Fibroblast of lung (primary cell): ENCODE data around the gene PRR27. TPM values are rescaled to one million over a fixed set of nuclear protein-coding genes. Genes with fewer than 3 reads are reported as not detected.

Source experiments
- DNase-seq, 2 donors: peaks; one replicate each; pipeline versions ENCODE4 v3.0.0 to v3.0.0-alpha.2; 2010; ENCODE audit warnings: low read depth in 2 of 2
- H2AFZ ChIP-seq: 2 replicates; pipeline ENCODE4 v1.5.1; 2012; ENCODE audit warnings: low read length, control low read depth, inconsistent platforms
- H3K27ac ChIP-seq: 2 replicates; pipeline ENCODE4 v1.5.1; 2011; ENCODE audit warnings: low read length, control low read depth; ENCODE audit not compliant: insufficient read depth
- H3K27me3 ChIP-seq: 2 replicates; pipeline ENCODE4 v1.5.1; 2011; ENCODE audit warnings: mild to moderate bottlenecking, low read length; ENCODE audit not compliant: control insufficient read depth, insufficient read depth
- H3K36me3 ChIP-seq: 2 replicates; pipeline ENCODE4 v1.5.1; 2011; ENCODE audit warnings: low read length; ENCODE audit not compliant: control insufficient read depth, insufficient read depth
- H3K4me1 ChIP-seq: 2 replicates; pipeline ENCODE4 v1.5.1; 2011; ENCODE audit warnings: low read length; ENCODE audit not compliant: control insufficient read depth, insufficient read depth; ENCODE audit errors: extremely low read depth
- H3K4me2 ChIP-seq: 2 replicates; pipeline ENCODE4 v1.5.1; 2011; ENCODE audit warnings: low read length, control low read depth; ENCODE audit not compliant: insufficient read depth; ENCODE audit errors: extremely low read depth
- H3K4me3 ChIP-seq, 4 experiments: fragments of 200-600 bp in 1 of 4; sonication (generic) in 1 of 4; replicated peaks in 1 of 4; 2 replicates each; pipeline ENCODE4 v1.5.1; 2011 to 2016; ENCODE audit warnings: low read length in 4 of 4, low read depth in 3 of 4, mild to moderate bottlenecking in 3 of 4, control low read depth in 2 of 4, inconsistent platforms in 1 of 4, mixed read lengths in 1 of 4; ENCODE audit not compliant: insufficient read depth in 1 of 4; ENCODE audit errors: control extremely low read depth in 1 of 4
- H3K79me2 ChIP-seq: 2 replicates; pipeline ENCODE4 v1.5.1; 2012; ENCODE audit warnings: mild to moderate bottlenecking, low read length, inconsistent platforms; ENCODE audit not compliant: control insufficient read depth, insufficient read depth
- H3K9ac ChIP-seq: 2 replicates; pipeline ENCODE4 v1.5.1; 2011; ENCODE audit warnings: mild to moderate bottlenecking, low read length, control low read depth; ENCODE audit not compliant: insufficient read depth
- H3K9me3 ChIP-seq: 2 replicates; pipeline ENCODE4 v1.5.1; 2012; ENCODE audit warnings: low read depth, low read length; ENCODE audit not compliant: control insufficient read depth, insufficient read depth
- H4K20me1 ChIP-seq: 2 replicates; pipeline ENCODE4 v1.5.1; 2011; ENCODE audit warnings: low read length; ENCODE audit not compliant: control insufficient read depth, insufficient read depth; ENCODE audit errors: extremely low read depth
- CTCF ChIP-seq, 2 donors: IDR thresholded peaks in 1 of 2; conservative IDR thresholded peaks in 1 of 2; 1 replicate in 1 of 2; 2 replicates in 1 of 2; pipeline ENCODE4 v1.5.1; 2011 to 2012; ENCODE audit warnings: low read length in 2 of 2, control low read depth in 1 of 2, inconsistent platforms in 1 of 2, low read depth in 1 of 2, mild to moderate bottlenecking in 1 of 2
- EZH2 ChIP-seq: IDR thresholded peaks from 2 replicates; pipeline ENCODE4 v1.5.1; 2012; ENCODE audit warnings: low read length, control low read depth, mild to moderate bottlenecking; ENCODE audit errors: missing control alignments
- polyA minus RNA-seq: library from RNA; depleted of rRNA, polyadenylated mRNA; stranded (reverse); fragments of >200 nt; gene quantifications from 2 replicates; pipeline ENCODE4 v1.2.3, GENCODE V29; 2011; ENCODE audit warnings: low replicate concordance
- polyA plus RNA-seq, 2 donors: library from polyadenylated mRNA; depleted of rRNA in 1 of 2; stranded (reverse) in 1 of 2; unstranded in 1 of 2; fragments of >200 nt; gene quantifications; 2 replicates each; pipeline ENCODE4 v1.2.1, GENCODE V29; 2011 to 2012; ENCODE audit warnings: missing spikeins in 1 of 2
- total RNA-seq: library from RNA; depleted of rRNA; stranded (reverse); fragments of >200 nt; gene quantifications from 2 replicates; pipeline ENCODE4 v1.2.1, GENCODE V29; 2014

Gene PRR27
- total RNA-seq (not detected in 2 replicates), polyA plus RNA-seq (not detected in 2 replicates), polyA minus RNA-seq (not detected in 2 replicates)
- not detected in 2 replicates for polyA plus RNA-seq (2012)

- H3K27me3 ChIP-seq, result no peaks in the 10 kb centered on the region
Measured at GRCh38 chr4:70153937-70154336, at the start of gene PRR27. Gene PRR27, plus strand, starts transcription at chr4:70154237. Its CDS starts 139 bp downstream, at chr4:70154376.

GRCh38 chr4:70110917-70111316 is 43.1 kb upstream of the PRR27 start:
- H3K79me2 ChIP-seq, result no peaks in the 10 kb centered on the region
- H3K9me3 ChIP-seq, result no peaks in the 10 kb centered on the region
- no peaks in the 10 kb centered on the region for H3K4me1 ChIP-seq
- H3K27ac ChIP-seq, result no peak overlapping the region
- no peak overlapping the region for H3K4me2 ChIP-seq
- no peaks in the 10 kb centered on the region for H3K27me3 ChIP-seq
- TF ChIP-seq CTCF (conservative IDR thresholded peaks at IDR 0.05 in 1 of 2, IDR thresholded peaks at IDR 0.05 in 1 of 2; ENCODE audit: low read depth in 1 of 2, low read length in 2 of 2) (no peak), EZH2 (no peak)
- no peak overlapping the region for H3K4me3 ChIP-seq
- H3K9ac ChIP-seq, result no peak overlapping the region
- H2AFZ ChIP-seq, result no peak overlapping the region
- H3K36me3 ChIP-seq, result no peaks in the 10 kb centered on the region
- DNase-seq, result no peak
- no peaks in the 10 kb centered on the region for H4K20me1 ChIP-seq

More at GRCh38 chr4:70153937-70154336, at the start of gene PRR27:
- no peak for DNase-seq
- H3K4me3 ChIP-seq, result no peak within 1 kb of the TSS
- H2AFZ ChIP-seq, result no peak within 1 kb of the TSS
- no peak within 1 kb of the TSS for H3K9ac ChIP-seq
- no peaks in the 10 kb centered on the region for H4K20me1 ChIP-seq
- H3K4me1 ChIP-seq, result no peaks in the 10 kb centered on the region
- no peaks in the 10 kb centered on the region for H3K9me3 ChIP-seq
- H3K4me2 ChIP-seq, result no peak within 1 kb of the TSS
- H3K36me3 ChIP-seq, result no peaks in the 10 kb centered on the region
- H3K79me2 ChIP-seq, result no peaks in the 10 kb centered on the region
- TF ChIP-seq CTCF (conservative IDR thresholded peaks at IDR 0.05 in 1 of 2, IDR thresholded peaks at IDR 0.05 in 1 of 2; ENCODE audit: low read depth in 1 of 2, low read length in 2 of 2), result no peak
- no peak within 1 kb of the TSS for H3K27ac ChIP-seq

- H3K9me3 ChIP-seq, result no peaks in the 10 kb centered on the region
- H3K27ac ChIP-seq, result no peak overlapping the region
- H3K4me1 ChIP-seq, result no peaks in the 10 kb centered on the region
- TF ChIP-seq CTCF (conservative IDR thresholded peaks at IDR 0.05 in 1 of 2, IDR thresholded peaks at IDR 0.05 in 1 of 2; ENCODE audit: low read depth in 1 of 2, low read length in 2 of 2) (no peak), EZH2 (no peak)
- no peaks in the 10 kb centered on the region for H3K36me3 ChIP-seq
- no peaks in the 10 kb centered on the region for H3K79me2 ChIP-seq
- no peak overlapping the region for H3K9ac ChIP-seq
- no peak overlapping the region for H3K4me2 ChIP-seq
- H4K20me1 ChIP-seq, result no peaks in the 10 kb centered on the region
- no peak for DNase-seq
- no peak overlapping the region for H2AFZ ChIP-seq
- H3K27me3 ChIP-seq, result no peaks in the 10 kb centered on the region
- no peak overlapping the region for H3K4me3 ChIP-seq
Measured at GRCh38 chr4:70113656-70114055, 40.4 kb upstream of the PRR27 start.
